HG03378 (cell line): ENCODE data around the gene ZNF587B.
A peak's percentile ranks its signal among the peaks of the same experiment; 100 is the strongest.
"Not testable (repeated sequence)": the region's sequence is repeated elsewhere in the genome, so short reads cannot be mapped to it uniquely, and the experiment has no call there.

Experiments
- ATAC-seq: cut with Tn5 transposase; IDR thresholded peaks from one replicate; pipeline ENCODE4 v1.9.1; 2021; ENCODE audit warnings: mild to moderate bottlenecking, moderate library complexity; ENCODE audit not compliant: unreplicated experiment

ZNF587B gene

GRCh38 chr19:57830071-57830602 lies at the start of gene ZNF587B:
Gene ZNF587B (plus strand): TSS chr19:57830299. CDS start chr19:57830529, 230 bp downstream.
- ATAC-seq = no peak

DNA sequence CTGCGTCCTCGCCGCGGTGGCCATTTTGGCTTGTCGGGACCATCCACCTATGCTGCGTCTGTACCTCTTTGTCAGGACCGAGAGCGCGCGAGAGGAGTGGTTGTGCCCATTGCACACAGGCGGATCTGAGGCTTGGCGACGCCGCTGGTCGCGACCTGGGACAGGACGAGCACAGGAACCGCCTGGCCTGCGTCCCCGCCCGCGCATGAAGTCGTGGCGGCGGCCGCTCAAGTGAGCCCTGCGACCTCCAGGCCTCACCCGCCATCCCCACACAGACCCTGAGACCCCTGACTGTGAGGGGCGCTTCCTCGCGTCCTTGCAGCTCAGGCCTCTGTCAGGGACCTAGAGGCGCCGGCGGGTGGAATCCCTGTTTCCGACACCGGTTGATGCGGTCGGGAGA lies 43.8 kb upstream of the ZNF587B start:
- no peak for ATAC-seq

GRCh38 chr19:57786906-57787305 lies 43.2 kb upstream of the ZNF587B start:
- ATAC-seq = no peak

DNA sequence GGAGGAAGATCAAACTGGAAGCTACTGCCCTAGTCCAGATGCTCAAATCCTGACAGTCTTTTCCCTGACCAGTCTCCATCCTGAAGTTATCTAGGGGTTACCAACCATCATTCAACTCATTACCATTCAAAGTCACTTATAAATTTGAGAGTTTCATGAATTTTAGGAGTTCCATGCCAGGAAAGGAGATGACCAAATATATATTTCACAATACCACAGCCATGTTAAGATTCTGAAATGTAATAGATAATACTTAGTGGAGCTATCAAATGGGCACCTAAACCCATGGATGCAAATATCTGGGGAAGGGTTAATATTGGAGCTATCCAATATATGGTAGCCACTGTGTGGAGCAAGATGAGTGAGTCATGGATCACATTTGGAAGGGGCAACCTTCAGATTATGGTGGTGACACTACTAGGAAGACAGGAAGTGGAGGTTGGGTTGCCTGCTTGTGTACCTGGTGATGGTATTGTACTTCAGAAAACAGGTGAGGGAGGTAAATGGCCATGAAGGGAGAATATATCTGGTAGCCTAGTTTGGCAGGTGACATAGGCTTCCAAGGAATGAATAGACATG lies 41.9 kb upstream of the ZNF587B start:
- no peak for ATAC-seq

DNA sequence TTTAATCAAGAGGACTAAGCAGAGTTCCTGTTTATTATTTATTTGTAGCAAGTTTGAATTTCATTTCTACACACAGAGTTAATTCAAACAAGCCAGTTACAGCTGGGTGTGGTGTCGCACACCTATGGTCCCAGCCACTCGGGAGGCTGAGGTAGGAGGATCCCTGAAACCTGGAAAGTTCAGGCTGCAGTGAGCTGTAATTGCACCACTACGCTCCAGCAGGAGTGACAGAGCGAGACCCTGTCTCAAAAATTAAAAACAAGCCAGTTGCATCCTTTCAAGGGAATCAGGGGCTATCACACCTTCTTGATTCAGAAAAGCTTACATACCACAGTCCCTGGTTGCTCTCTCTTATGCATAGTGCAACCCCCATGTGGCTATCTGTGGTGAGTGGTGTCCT lies 40.8 kb upstream of the ZNF587B start:
- no peak for ATAC-seq

DNA sequence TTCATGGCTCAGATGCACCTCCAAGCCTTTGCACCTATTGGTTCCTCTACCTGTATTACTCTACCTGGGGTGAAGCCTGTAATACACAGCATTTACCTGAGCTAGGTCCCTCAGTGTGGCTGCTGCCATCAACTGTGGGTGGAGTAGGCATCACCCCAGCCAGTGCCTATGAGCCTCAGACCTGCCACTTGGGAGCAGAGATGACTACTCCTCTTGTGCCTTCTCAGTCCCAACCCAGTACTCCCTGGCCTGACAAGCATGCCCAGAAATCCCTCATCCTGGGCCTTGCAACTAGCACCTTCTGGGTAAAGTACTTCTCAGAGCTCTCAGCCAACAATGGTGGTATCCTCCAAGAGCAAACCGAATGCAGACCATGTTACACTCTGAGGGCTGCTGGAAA lies 33.5 kb upstream of the ZNF587B start:
- ATAC-seq = not testable (repeated sequence)

DNA sequence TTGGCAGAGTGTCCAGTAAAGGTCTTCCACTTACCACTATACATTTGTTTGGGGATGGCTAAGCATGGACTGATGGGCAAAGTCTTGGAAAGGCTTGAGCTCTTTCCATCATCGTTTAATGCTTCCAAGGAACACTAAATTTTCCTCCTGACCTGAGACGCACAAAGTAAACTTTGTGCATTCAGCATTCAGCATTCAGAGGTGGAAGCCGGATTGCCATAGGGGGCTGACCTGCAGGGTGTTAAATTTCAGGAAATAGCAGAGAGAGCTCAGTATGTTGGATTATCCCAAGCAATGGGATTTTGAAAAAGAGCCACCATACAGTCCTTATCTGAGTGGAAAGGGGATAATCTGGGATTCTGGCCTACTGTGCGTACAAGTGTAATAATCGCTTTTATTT lies 29.4 kb upstream of the ZNF587B start:
- ATAC-seq = no peak

- no peak for ATAC-seq
Observed at GRCh38 chr19:57802269-57802668, 27.8 kb upstream of the ZNF587B start.

GRCh38 chr19:57803265-57803593 lies 26.9 kb upstream of the ZNF587B start:
- no peak for ATAC-seq

- no peak for ATAC-seq
Observed at GRCh38 chr19:57803594-57804325, 26.3 kb upstream of the ZNF587B start.

DNA sequence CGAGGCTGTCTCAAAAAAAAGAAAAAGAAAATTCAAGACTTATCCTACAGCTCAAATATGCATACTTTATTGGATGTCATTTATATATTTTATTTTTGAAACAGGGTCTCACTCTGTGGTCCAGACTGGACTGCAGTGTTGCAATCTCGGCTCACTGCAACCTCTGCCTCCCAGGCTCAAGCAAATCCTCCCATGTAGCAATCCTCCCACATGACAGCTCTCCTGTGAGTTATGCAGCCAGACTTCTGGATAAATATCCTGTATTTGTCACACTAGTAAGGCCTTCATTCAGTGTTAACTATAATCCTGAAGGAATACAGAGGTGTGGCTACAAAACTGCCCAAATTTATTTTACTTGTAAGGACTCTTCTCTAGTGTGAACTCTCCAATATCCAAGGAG lies 22.6 kb upstream of the ZNF587B start:
- ATAC-seq = no peak

GRCh38 chr19:57810410-57811295 lies 19.4 kb upstream of the ZNF587B start:
- not testable (repeated sequence) for ATAC-seq

DNA sequence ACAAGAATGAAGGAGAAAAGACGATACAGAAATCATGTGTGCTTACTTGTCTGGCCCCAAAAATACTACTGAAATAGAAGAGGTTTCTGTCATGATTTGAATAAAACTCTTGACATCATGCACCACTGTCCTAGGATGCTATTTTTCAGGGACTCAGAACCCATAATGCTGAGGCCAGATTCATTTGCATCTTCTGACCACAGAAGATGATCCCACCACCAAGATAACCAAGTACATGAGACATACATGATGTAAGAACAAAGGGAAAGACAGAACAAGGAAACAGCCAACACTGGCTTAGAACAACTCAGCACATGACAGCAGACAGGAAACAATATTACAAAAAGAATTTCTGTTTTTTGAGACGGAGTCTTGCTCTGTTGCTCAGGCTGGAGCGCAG lies 17.9 kb upstream of the ZNF587B start:
- ATAC-seq = no peak

GRCh38 chr19:57812975-57813820 lies 16.9 kb upstream of the ZNF587B start:
- not testable (repeated sequence) for ATAC-seq

DNA sequence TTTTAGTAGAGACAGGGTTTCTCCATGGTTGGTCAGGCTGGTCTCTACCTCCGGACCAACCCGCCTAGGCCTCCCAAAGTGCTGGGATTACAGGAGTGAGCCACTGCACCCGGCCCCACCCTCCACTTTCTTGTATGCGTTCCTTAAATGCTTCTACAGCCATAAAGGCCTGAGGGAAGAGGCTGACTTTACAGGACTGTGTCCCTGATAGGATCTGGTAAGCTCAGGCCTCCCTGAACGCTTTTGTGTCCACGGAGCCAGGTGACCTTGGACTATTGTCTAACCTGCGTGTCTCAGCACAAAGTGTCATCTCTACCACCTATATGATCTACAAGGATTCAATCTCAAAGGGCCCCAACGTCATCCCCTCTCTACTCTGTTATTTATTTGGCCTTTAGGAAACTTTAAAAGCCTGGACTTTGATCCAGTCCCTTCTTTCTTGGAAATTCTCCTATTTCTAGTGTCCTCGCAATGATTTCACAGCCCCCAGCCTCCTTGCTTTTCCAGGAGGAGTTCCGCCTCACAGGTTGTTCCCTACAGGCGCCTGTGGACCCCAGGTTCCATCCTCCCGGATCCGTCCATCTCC lies 16.1 kb upstream of the ZNF587B start:
- ATAC-seq = no peak

GRCh38 chr19:57814505-57815246 lies 15.4 kb upstream of the ZNF587B start, which contains the start of gene ZNF552:
Gene ZNF552 (minus strand): TSS chr19:57814913. CDS start chr19:57814743, 170 bp downstream.
- ATAC-seq = peak; percentile 61

DNA sequence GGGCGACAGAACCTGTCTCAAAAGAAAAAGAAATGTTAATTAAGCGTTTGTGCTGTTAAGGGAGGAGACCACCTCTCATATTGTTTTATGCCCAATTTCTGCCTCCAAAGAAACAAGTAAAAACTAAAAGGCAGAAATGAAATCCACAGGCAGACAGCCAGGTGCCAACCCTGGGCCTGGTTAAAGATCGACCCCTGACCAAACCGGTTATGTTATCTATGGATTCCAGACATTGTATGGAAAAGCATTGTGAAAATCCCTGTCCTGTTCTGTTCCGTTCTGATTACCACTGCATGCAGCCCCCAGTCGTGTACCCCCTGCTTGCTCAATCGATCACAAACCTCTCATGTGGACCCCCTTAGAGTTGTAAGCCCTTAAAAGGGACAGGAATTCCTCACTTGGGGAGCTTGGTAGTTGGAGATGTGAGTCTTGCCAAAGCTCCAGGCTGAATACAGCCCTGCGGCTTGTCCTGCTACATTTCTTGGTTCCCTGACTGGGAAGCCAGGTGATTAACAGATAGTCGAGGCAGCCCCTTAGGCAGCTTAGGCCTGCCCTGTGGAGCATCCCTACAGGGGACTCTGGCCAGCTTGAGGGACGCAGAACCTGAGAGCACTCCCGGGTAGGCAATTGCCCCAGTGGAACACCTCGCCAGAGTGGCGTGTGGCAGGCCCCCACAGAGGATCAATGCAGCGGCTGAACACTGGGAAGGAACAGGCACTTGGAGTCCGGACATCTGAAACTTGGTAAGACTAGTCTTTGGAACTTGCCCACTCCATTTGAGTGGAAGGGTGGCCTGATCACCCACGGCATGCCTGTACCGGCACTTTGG lies 14.6 kb upstream of the ZNF587B start:
- ATAC-seq = no peak

- no peak for ATAC-seq
Observed at GRCh38 chr19:57816652-57817051, 13.4 kb upstream of the ZNF587B start.

DNA sequence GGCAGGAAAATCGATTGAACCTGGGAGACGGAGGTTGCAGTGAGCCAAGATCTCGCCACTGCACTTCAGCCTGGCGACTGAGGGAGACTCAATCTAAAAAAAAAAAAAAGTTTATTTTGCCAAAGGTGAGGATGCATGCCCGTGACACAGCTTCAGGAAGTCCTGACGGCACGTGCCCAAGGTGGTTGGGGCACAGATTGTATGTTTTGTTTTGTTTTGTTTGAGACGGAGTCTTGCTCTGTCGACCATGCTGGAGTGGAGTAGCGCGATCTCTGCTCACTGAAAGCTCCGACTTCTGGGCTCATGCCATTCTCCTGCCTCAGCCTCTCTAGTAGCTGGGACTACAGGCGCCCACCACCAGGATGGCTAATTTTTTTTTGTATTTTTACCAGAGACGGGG lies 12.1 kb upstream of the ZNF587B start:
- ATAC-seq = no peak
